Astrocyte of the hippocampus (primary cell): ENCODE measurements around the gene GPR156.
"Not testable (repeated sequence)": the region's sequence is repeated elsewhere in the genome, so short reads cannot be mapped to it uniquely, and the experiment has no call there.

ENCODE experiments used
- DNase-seq: peaks from one replicate; pipeline ENCODE4 v3.0.0; 2011; ENCODE audit warnings: low read depth, low spot score

Gene GPR156

DNA sequence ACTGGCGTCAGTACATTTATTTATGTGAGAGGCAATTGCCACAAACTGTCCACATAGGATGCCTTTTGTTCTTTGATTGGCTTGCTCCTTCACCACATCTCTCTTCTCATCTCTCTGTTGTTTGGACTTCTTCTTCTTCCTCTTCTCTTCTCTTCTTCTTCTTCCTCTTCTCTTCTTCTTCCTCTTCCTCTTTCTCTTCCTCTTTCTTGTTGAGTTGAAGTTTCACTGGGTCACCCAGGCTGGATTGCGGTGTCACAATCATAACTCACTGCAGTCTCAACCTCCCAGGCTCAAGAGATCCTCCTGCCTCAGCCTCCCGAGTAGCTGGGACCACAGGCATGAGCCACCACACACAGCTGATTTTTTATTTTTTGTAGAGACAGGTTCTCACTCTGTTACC lies 123.1 kb downstream of the GPR156 start:
- no peak for DNase-seq

DNA sequence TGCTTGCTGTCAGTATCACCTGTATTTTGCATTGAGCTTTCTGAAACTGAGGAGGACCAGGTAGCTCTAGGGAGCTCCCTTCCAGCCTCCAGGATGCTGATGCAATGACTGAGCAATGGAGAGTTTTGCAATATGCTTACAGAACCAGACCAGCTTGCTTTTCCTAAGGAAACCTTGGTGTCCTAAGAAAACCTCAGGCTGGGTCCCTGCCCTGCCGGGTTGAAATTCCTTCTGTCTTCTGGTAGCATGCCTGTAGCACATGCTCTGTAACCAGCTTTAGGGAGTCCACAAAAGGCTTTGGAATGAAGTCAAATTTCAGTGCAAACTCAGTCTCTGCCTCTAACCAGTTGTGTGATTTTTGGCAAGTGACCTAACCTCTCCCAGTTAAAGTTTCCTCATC lies 125.0 kb downstream of the GPR156 start:
- peak; percentile 92 for DNase-seq

DNA sequence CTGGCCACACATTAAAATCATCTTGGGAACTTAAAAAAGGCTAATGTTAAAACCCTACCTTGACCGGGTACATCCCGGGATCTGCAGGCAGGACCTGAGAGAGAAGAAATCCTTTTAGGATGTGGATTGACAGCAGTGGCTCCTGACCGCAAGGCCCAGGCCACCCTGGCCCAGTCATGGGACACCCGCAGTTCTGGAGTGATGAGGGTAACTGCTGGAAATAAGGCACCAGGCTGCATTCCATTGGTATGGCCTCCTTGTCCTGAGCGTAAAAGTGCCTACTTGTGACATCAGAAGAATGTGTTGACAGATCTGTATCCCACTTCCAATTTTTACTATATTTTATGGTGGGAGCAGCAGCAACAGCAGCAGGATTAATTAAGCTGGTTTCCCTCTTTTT lies 127.3 kb downstream of the GPR156 start:
- no peak for DNase-seq

GRCh38 chr3:120157113-120157512 lies 127.9 kb downstream of the GPR156 start:
- DNase-seq = no peak

DNA sequence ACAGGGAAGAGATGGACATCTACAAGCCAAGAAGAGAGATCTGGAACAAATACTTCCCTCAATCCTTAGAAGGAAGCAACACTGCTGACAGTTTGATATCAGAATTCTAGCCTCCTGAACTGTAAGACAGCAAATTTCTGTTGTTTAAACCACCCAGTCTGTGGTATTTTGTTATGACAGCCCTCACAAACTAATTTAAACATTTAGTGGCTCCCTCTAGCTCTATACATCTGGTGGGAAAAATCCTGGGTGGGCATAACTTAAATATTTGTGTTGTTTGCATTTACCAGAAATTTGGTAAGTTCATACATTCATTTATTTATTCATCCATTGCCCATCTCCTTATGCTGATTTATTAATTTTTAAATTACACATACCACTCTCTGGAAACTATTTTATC lies 128.3 kb downstream of the GPR156 start:
- no peak for DNase-seq

- not testable (repeated sequence) for DNase-seq
Measured at GRCh38 chr3:120155694-120156093, 129.3 kb downstream of the GPR156 start.

DNA sequence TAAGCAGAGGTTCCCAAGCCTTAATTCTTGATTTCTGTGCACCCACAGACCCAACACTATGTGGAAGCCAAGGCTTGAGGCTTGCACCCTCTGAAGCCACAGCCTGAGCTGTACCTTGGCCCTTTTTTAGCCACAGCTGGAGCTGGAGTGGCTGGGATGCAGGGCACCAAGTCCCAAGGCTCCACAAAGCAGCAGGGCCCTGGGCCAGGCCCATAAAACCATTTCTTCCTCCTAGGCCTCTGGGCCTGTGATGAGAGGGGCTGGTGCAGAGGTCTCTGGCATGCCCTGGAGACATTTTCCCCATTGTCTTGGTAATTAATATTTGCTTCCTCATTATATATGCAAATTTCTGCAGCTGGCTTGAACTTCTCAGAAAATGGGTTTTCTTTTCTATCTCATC lies 129.9 kb downstream of the GPR156 start:
- DNase-seq = no peak

GRCh38 chr3:120153294-120153693 lies 131.7 kb downstream of the GPR156 start:
- DNase-seq = peak; percentile 62

DNA sequence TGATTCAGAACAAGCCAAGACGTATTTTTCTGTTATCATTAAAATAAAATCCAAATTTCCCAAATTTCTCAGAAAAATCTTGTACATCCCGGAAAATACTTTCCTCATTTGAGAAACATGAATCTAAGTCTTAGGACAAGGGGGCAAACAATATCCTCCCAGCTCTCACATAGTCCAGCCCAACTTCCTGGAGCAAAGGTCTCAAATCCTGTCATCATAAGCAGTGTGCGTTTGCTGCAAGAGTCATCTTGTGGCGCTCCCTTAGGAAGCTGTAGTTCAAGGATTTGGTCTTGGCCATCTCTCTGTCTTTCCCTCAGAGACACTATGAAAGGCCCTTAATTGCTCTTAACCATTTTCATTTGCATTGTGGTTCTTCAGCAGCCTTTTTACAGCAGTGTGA lies 133.2 kb downstream of the GPR156 start:
- DNase-seq = no peak

DNA sequence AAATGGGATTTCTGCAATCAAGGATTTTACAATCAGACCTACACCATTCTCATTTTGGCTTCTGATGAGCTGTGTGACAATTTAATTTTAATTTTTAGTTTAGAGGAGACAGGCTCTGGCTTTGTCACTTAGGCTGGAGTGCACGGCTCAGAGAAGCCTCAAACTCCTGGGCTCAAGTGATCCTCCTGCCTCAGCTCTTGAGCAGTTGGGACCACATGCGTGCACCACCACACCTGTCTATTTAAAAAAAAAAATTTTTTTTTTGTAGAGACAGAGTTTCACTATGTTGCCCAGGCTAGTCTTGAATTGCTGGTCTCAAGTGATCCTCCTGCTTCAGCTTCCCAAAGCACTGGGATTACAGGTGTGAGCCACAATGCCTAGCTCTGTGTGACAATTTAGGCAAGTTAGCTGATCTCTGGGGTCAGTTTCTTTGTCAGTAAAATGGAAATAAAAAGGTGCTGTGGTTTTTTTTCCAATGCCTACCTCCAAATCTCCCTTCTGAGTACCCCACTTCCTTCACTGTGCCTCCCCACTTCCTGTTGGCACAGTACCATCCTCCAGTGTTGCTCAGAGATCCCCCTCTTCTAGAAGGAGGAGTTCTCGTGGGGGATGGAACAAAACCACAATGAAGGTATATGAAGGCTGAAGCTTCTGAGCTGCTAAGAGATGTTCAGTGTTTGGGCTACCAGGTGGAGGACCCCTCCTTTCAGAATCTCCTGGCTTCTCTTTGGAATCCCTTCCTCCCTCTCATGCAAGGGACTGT lies 136.7 kb downstream of the GPR156 start:
- DNase-seq = no peak

DNA sequence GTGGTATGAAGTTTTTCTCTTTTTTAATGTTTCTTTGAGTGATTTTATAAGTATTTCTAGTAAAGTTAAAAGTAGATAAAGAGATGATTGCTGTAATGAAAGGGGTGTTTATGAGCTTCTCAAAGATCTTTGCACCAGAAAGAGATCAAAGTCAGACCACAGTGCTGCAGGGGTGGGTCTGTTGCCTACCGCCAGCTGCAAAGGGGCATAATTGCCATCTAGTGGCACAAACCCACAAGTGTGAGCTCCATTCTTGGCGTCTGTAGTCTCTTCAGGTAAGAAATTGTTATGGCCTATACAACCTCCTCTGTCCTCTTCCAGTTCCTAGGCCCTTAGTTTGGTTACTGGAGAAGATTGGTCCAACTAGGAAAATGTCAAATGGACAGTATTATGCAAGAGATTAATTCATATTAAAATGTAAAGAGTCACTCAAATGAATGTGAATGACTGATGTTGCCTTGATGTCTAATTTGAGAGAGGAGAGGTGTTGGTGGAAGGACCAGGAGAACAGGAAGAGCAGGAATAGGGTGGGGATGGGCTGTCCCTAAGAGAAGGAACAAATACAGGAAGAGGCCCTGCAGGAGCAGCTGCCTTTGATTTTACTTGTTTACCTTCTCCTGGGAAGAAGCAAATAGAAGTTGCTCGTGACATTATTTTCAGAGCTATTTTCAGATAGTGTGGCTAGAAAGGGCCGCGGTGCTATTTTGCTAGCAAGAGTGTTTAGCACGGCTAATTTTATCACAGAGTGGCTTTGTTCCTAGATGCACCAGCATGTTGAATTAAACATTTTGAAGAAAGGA lies 137.8 kb downstream of the GPR156 start:
- no peak for DNase-seq

- DNase-seq = peak; percentile 34
Measured at GRCh38 chr3:120145542-120146285, 139.3 kb downstream of the GPR156 start.

GRCh38 chr3:120144267-120144666 lies 140.8 kb downstream of the GPR156 start:
- DNase-seq = peak; percentile 80

GRCh38 chr3:120143676-120144075 lies 141.3 kb downstream of the GPR156 start:
- no peak for DNase-seq

- no peak for DNase-seq
Measured at GRCh38 chr3:120142236-120142635, 142.8 kb downstream of the GPR156 start.

- DNase-seq = no peak
Measured at GRCh38 chr3:120140098-120140742, 144.8 kb downstream of the GPR156 start.

- DNase-seq = no peak
Measured at GRCh38 chr3:120139140-120139539, 145.9 kb downstream of the GPR156 start.

DNA sequence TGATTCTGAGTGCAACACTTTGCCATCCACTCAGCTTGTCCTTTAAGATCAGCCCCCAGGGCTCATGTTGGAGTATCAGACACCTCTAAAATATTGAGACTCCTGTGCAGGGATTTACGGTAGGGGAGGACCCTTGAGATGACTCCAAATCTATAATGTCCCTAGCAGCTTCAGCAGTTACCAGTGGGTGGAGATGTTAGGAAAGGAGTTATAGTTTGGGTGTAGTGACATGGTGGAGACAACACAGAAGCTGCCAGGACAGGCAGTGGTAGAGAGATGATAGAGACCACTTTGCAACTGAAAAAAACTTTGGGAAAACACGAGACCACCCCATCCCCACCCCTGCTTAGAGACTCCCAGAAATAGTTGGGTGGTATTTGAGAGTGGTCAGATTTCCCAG lies 147.5 kb downstream of the GPR156 start:
- DNase-seq = no peak

- no peak for DNase-seq
Measured at GRCh38 chr3:120130656-120131055, 154.4 kb downstream of the GPR156 start.

GRCh38 chr3:120129718-120130513 lies 155.1 kb downstream of the GPR156 start:
- no peak for DNase-seq

- DNase-seq = no peak
Measured at GRCh38 chr3:120129051-120129450, 156.0 kb downstream of the GPR156 start.
